GM10266 (cell line): Measurements from ENCODE around the gene PHF10.

Experiments
- DNase-seq: peaks from one replicate; pipeline ENCODE4 v3.0.0; 2012; ENCODE audit errors: extremely low spot score
- CTCF ChIP-seq: IDR thresholded peaks from 2 replicates; pipeline ENCODE4 v1.5.1; 2012; ENCODE audit warnings: mild to moderate bottlenecking, low read depth; ENCODE audit not compliant: control insufficient read depth, insufficient read depth; ENCODE audit errors: missing control alignments

Gene PHF10

GRCh38 chr6:169723200-169723909 lies 945 bp downstream of the PHF10 start:
- DNase-seq: peak; percentile 73
- TF ChIP-seq CTCF: no peak

GRCh38 chr6:169722362-169723199 lies 1.7 kb downstream of the PHF10 start:
- DNase-seq: peak; percentile 35

GRCh38 chr6:169720207-169720855 lies 4.0 kb downstream of the PHF10 start:
- DNase-seq: no peak
- TF ChIP-seq CTCF: no peak

More at GRCh38 chr6:169722362-169723199, 1.7 kb downstream of the PHF10 start:
- no peak for TF ChIP-seq CTCF

- no peak for TF ChIP-seq CTCF
- DNase-seq: no peak
Measured at GRCh38 chr6:169719117-169719516, 5.2 kb downstream of the PHF10 start.

GRCh38 chr6:169714595-169714994 lies 9.7 kb downstream of the PHF10 start:
- DNase-seq: no peak
- no peak for TF ChIP-seq CTCF

- DNase-seq: no peak
- no peak for TF ChIP-seq CTCF
Measured at GRCh38 chr6:169714178-169714577, 10.1 kb downstream of the PHF10 start.
